ENCODE measurements around the gene LGALS3BP. TPM values are rescaled to one million over a fixed set of nuclear protein-coding genes. Genes with fewer than 3 reads are reported as not detected.

LGALS3BP gene
- total RNA-seq, 1 experiment from 2014 or later, result 69.8 TPM

DNA sequence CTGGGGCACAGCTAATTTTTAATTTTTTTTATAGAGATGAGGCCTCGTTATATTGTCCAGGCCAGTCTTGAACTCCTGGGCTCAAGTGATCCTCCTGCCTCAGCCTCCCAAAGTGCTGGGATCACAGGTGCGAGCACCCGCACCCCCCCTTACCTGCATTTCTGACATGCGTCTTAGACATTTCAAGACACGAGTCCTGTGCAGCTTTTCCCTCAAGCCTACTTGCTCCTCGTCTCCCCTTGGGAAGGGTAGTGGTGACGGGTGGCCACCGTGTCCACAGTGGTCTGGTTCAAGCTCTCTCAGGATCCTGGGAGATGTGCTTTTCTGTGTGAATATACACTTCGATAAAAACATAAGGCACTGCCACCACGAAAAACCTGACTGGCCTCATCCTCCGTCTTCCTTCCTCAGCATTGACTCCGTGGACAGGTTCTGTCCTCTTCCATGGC, 20.2 kb upstream of the LGALS3BP start:
- H3K79me1 ChIP-seq (ENCODE audit: insufficient read depth, low read depth, low read length, poor library complexity, severe bottlenecking), result no peaks in the 10 kb centered on the region
- 0 out of 2 replicates have a peak, but pooled peaks cover 2% of the 10 kb centered on the region for H3K79me2 ChIP-seq (ENCODE audit: insufficient read depth, low read length)
- H3K27me3 ChIP-seq (ENCODE audit: insufficient read depth, low read length), result peaks cover 11% of the 10 kb centered on the region
- no CpG with 5 or more reads among the region's 12 CpGs for WGBS (ENCODE audit: extremely low coverage, insufficient read length, low lambda C conversion rate)
- H4K91ac ChIP-seq (ENCODE audit: insufficient read length, low read depth, low read length), result no peak overlapping the region
- no peak overlapping the region for H4K5ac ChIP-seq (ENCODE audit: insufficient read length, low read depth, low read length)
- no peak overlapping the region for H2BK15ac ChIP-seq (ENCODE audit: low read depth, low read length)
- Mint-ChIP-seq H3K36me3 (ENCODE audit: insufficient read depth in 1 of 3, low read depth in 3 of 3) (peaks cover 5 to 53% (median 23%) of the 10 kb centered on the region in 3 experiments; a peak in 6 of 7 replicates), H3K27ac (no peak overlapping the region), H3K9me3 (no peaks in the 10 kb centered on the region), H3K4me1 (no peaks in the 10 kb centered on the region), H3K4me3 (no peak overlapping the region), H3K27me3 (ENCODE audit: low read depth) (peaks cover 73% of the 10 kb centered on the region)
- no peaks in the 10 kb centered on the region for H3K9me3 ChIP-seq (ENCODE audit: control insufficient read depth, low read depth, low read length)
- no peak overlapping the region for H2BK120ac ChIP-seq (ENCODE audit: low read depth, low read length, poor library complexity, severe bottlenecking)
- no peak overlapping the region for H3K23ac ChIP-seq (ENCODE audit: insufficient read length, low read depth, low read length)
- H2AK5ac ChIP-seq (ENCODE audit: insufficient read length, low read length), result no peak overlapping the region
- H4K20me1 ChIP-seq (ENCODE audit: control insufficient read depth, insufficient read depth, insufficient read length), result no peaks in the 10 kb centered on the region
- H3K4me1 ChIP-seq (ENCODE audit: insufficient read depth, low read length), result no peaks in the 10 kb centered on the region
- H3K27ac ChIP-seq (ENCODE audit: insufficient read length, low read depth, low read length), result no peak overlapping the region
- H4K8ac ChIP-seq (replicated peaks; ENCODE audit: insufficient read length, low read depth, low read length), result no peak overlapping the region
- no peak overlapping the region for H2BK5ac ChIP-seq (ENCODE audit: insufficient read length, low read length)
- no peak for TF ChIP-seq CTCF (conservative IDR thresholded peaks at IDR 0.05)
- no peak overlapping the region for H3K56ac ChIP-seq (ENCODE audit: insufficient read length, low read depth, low read length)
- no peak overlapping the region for H2AFZ ChIP-seq (ENCODE audit: low read length)
- H3K4ac ChIP-seq (ENCODE audit: low read depth, low read length), result no peak overlapping the region
- H2BK12ac ChIP-seq (ENCODE audit: insufficient read length, low read depth, low read length), result no peak overlapping the region
- DNase-seq, result no peak
- no peak overlapping the region for H3K9ac ChIP-seq (ENCODE audit: extremely low read depth, insufficient read length, low read length)
- no peak overlapping the region for H2BK20ac ChIP-seq (ENCODE audit: low read depth, low read length, poor library complexity, severe bottlenecking)
- no peaks in the 10 kb centered on the region for H3K23me2 ChIP-seq (ENCODE audit: insufficient read length, low read depth, low read length, poor library complexity, severe bottlenecking)
- H3K4me2 ChIP-seq (ENCODE audit: insufficient read depth, insufficient read length, low read length), result no peak overlapping the region
- H3T11ph ChIP-seq (ENCODE audit: low read length), result no peak overlapping the region
- H3K14ac ChIP-seq (ENCODE audit: insufficient read depth, low read length), result no peak overlapping the region
- no peak overlapping the region for H3K18ac ChIP-seq (ENCODE audit: insufficient read length, low read depth, low read length)
